ENCODE results near the gene RELN. TPM values are rescaled to one million over a fixed set of nuclear protein-coding genes. Genes with fewer than 3 reads are reported as not detected.

RELN gene
- total and polyA plus RNA-seq, 10 of the 15 experiments (the other 5 are each of a cell fraction or from before 2014, with no cell fraction given), result 0.11 to 0.21 TPM; not detected in 8

DNA sequence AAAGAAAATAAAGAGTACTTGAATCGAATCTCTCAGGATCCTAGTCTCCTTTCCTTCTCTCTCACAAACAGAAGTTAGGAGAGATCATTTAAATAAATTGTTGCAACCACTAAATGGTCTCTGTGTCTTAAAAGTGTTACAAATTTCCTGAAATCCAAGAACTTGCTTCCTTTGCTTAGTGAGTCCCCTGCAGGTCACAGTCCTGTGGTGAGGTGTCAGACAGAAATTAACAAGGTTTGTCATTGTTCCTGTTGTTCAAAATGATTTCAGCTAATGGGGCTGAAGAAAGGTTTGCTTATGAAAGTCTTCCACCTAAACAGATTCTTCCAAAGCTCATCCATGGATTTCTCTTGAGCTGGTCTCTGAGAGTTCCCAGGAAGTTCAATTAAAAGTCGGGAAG lies 391.9 kb downstream of the RELN start (continued):
- TF ChIP-seq, protein P1, sequence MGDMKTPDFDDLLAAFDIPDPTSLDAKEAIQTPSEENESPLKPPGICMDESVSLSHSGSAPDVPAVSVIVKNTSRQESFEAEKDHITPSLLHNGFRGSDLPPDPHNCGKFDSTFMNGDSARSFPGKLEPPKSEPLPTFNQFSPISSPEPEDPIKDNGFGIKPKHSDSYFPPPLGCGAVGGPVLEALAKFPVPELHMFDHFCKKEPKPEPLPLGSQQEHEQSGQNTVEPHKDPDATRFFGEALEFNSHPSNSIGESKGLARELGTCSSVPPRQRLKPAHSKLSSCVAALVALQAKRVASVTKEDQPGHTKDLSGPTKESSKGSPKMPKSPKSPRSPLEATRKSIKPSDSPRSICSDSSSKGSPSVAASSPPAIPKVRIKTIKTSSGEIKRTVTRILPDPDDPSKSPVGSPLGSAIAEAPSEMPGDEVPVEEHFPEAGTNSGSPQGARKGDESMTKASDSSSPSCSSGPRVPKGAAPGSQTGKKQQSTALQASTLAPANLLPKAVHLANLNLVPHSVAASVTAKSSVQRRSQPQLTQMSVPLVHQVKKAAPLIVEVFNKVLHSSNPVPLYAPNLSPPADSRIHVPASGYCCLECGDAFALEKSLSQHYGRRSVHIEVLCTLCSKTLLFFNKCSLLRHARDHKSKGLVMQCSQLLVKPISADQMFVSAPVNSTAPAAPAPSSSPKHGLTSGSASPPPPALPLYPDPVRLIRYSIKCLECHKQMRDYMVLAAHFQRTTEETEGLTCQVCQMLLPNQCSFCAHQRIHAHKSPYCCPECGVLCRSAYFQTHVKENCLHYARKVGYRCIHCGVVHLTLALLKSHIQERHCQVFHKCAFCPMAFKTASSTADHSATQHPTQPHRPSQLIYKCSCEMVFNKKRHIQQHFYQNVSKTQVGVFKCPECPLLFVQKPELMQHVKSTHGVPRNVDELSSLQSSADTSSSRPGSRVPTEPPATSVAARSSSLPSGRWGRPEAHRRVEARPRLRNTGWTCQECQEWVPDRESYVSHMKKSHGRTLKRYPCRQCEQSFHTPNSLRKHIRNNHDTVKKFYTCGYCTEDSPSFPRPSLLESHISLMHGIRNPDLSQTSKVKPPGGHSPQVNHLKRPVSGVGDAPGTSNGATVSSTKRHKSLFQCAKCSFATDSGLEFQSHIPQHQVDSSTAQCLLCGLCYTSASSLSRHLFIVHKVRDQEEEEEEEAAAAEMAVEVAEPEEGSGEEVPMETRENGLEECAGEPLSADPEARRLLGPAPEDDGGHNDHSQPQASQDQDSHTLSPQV (IDR thresholded peaks at IDR 0.05), result no peak
- TF ChIP-seq ZNF24 (IDR thresholded peaks at IDR 0.05) (no peak), FOXM1 (IDR thresholded peaks at IDR 0.05; ENCODE audit: low read depth, low read length) (no peak), TCF3 (IDR thresholded peaks at IDR 0.05; ENCODE audit: borderline replicate concordance, insufficient read depth, low read depth, low read length) (no peak)

DNA sequence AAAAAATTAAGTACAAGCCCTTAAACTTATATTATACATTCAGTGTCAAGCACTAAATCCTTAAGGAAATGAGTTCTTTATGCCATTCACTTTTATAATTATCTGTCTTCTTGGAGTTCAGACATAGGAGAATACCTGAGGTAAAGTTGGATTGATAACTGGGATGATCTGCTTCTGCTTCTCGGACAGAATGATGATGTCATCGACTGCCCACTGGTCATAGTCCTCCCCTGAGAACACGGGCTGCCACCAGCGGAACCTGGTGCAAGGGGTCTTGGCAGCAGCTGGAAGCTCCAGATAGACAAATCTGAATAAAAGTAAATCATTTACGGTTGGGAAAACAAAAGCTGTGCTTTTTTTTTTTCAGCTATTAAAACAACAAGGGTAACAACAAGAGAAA lies 395.3 kb downstream of the RELN start:
- ChIA-PET CTCF (interaction anchor here (1.2 kb wide), 1 partner anchor 565 kb away, joined by 3 read pairs; no protein-coding TSS in a partner anchor), RAD21 (ENCODE audit: unreplicated experiment) (no interaction called here), POLR2A (no interaction called here), SMC1A (ENCODE audit: uncharacterized antibody, unreplicated experiment) (interaction anchor here (0.7 kb wide), 1 partner anchor 20 kb away, joined by 3 read pairs; no protein-coding TSS in a partner anchor)
- Histone ChIP-seq H3K9me3 (replicated peaks; ENCODE audit: control insufficient read depth, insufficient read depth, low read length) (no peaks in the 10 kb centered on the region), H3K79me2 (ENCODE audit: control insufficient read depth, insufficient read depth, low read length) (no peaks in the 10 kb centered on the region), H3K27ac (ENCODE audit: control insufficient read depth, insufficient read depth) (no peak overlapping the region), H3K4me2 (ENCODE audit: control insufficient read depth, insufficient read depth) (no peak overlapping the region), H3K4me3 (no peak overlapping the region), H4K20me1 (ENCODE audit: control insufficient read depth, insufficient read depth) (no peaks in the 10 kb centered on the region), H2AFZ (ENCODE audit: control insufficient read depth, low read depth, low read length) (no peak overlapping the region), H3K36me3 (ENCODE audit: control insufficient read depth in 2 of 2, insufficient read depth in 2 of 2, low read length in 1 of 2) (no peaks in the 10 kb centered on the region), H3K27me3 (replicated peaks in 1 of 2; ENCODE audit: control insufficient read depth in 2 of 2, insufficient read depth in 2 of 2, low read length in 1 of 2) (no peaks in the 10 kb centered on the region; a peak in 1 of 4 replicates), H3K4me1 (ENCODE audit: control insufficient read depth, insufficient read depth, low read length) (no peaks in the 10 kb centered on the region), H3K9ac (ENCODE audit: control insufficient read depth, insufficient read depth, low read length) (no peak overlapping the region)
- intact Hi-C loops (cut with micrococcal nuclease; ENCODE audit: unreplicated experiment) (no loop called here), in situ Hi-C loops (cut with MboI) (no loop called here)
- ATAC-seq (no peak), FAIRE-seq (no peak), DNase-seq (ENCODE audit: low read depth, low spot score) (no peak)
- WGBS (ENCODE audit: insufficient coverage, insufficient replicate concordance, low lambda C conversion rate, missing lambda C conversion rate), result 30% methylated on average over 5 of the region's 5 CpGs
- no TSS peak for BruUV-seq (replicated peaks)
- TF ChIP-seq ATF7 (IDR thresholded peaks at IDR 0.05; ENCODE audit: low read depth), result 0 out of 2 replicates have a peak, but pooled peaks have one; percentile 25
- TF ChIP-seq BCL11A (IDR thresholded peaks at IDR 0.05; ENCODE audit: low read depth, low read length), result no peak

Measured in GM12878 (cell line).